GM10847 (cell line): ENCODE measurements around the gene SPACA4.

Source experiments
- POLR2A ChIP-seq: IDR thresholded peaks from 2 replicates; pipeline ENCODE4 v1.6.1; 2011; ENCODE audit not compliant: insufficient read length; ENCODE audit errors: extremely low read depth

The SPACA4 gene

DNA sequence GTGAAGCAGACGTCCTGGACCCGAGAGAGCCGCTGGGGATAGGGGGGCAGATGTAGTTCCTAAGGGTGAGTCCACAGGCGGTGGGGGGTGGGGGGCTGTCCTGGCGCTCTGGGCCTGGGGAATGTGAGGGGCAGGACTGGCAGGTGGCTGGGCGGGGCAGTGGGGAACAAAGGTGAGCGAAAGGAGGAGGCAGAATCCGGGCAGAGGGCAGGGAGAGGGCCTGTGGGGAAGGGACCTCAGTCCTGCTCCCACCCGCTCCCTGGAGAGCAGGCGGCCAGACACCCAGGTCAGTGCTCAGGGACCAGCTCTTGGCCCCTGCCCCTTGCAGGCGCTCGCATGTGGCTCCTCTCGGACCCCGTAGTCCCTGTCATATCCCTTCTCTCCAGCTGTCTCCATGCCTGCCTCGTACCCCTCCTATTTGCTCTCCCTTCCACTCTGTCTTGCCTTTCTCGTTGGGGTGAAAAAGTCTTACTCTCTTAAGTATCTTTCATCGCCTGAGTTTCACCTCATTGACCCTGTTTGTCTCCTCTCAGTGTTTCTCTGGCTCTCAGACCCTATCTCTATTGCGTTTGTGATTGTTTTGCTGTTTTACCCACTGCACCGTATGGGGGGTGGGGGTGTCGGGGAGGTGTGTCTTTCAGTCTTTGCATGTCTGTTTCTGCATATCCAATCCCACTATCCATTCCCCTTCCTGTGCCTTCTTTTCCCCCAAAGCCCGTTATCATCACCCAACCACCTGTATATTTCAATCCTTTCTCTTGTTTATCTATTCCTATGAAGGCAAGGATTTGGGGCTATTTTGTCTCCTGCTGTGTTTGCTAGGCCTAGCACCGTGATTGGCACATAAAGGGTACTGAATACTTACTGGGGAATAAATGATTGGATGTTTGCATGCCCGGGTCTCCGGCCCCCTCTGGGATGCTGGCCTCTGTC lies 18.5 kb downstream of the SPACA4 start:
- no peak for TF ChIP-seq POLR2A

DNA sequence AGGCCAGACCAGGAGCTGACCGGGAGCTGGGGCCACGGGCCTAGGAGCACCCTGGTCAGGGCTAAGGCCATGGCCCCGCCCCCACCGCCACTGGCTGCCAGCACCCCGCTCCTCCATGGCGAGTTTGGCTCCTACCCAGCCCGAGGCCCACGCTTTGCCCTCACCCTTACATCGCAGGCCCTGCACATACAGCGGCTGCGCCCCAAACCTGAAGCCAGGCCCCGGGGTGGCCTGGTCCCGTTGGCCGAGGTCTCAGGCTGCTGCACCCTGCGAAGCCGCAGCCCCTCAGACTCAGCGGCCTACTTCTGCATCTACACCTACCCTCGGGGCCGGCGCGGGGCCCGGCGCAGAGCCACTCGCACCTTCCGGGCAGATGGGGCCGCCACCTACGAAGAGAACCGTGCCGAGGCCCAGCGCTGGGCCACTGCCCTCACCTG lies 19.4 kb downstream of the SPACA4 start:
- no peak for TF ChIP-seq POLR2A

DNA sequence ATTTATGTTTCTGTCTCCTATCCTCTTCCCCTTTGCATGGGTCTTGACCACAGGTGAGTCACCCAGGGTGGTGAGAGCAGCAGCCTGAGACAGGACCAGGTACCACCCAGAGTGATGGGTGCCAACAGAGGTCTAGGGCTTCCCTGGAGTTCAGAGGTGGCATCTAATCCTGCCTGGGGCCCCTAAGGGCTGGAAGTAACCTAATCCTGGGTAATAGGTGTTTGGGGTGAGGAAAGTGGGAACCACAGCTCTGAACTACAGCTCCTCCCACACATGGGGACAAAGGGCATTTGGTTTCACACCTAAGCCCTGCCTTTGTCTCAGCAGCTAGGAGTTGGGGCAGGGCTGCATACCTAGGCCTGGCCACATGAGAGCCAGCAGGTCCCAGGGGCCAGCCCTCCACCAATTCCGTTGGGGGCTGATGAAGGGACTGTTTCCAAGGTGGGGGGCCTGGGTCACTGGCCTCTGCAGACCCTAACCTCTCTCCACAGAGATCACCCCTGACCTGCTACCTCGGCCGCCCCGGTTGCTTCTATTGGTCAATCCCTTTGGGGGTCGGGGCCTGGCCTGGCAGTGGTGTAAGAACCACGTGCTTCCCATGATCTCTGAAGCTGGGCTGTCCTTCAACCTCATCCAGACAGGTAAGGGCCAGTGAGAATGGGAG lies 20.8 kb downstream of the SPACA4 start:
- TF ChIP-seq POLR2A: no peak

DNA sequence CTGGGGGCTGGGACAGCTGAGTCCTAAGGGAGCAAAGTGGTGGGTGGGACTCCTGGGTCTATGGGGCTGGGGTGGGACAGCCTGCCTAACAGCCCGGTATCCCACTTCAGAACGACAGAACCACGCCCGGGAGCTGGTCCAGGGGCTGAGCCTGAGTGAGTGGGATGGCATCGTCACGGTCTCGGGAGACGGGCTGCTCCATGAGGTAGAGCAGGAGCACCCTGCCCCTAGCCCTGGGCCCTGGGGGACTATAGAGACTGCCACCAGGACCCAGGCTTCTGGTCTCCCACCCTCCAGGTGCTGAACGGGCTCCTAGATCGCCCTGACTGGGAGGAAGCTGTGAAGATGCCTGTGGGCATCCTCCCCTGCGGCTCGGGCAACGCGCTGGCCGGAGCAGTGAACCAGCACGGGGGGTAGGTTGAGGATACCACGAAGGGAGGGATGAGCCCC lies 21.3 kb downstream of the SPACA4 start:
- no peak for TF ChIP-seq POLR2A

DNA sequence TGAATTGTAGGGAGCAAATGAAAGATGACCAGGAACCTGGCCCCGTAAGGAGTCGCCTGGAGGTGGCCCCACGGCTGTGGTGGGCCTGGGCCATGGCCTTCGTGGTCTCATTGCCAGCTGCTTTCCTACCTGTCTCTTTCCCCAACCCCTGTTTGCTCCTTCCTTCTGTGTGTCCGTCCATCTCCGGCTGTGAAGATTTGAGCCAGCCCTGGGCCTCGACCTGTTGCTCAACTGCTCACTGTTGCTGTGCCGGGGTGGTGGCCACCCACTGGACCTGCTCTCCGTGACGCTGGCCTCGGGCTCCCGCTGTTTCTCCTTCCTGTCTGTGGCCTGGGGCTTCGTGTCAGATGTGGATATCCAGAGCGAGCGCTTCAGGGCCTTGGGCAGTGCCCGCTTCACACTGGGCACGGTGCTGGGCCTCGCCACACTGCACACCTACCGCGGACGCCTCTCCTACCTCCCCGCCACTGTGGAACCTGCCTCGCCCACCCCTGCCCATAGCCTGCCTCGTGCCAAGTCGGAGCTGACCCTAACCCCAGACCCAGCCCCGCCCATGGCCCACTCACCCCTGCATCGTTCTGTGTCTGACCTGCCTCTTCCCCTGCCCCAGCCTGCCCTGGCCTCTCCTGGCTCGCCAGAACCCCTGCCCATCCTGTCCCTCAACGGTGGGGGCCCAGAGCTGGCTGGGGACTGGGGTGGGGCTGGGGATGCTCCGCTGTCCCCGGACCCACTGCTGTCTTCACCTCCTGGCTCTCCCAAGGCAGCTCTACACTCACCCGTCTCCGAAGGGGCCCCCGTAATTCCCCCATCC lies 22.1 kb downstream of the SPACA4 start:
- no peak for TF ChIP-seq POLR2A

DNA sequence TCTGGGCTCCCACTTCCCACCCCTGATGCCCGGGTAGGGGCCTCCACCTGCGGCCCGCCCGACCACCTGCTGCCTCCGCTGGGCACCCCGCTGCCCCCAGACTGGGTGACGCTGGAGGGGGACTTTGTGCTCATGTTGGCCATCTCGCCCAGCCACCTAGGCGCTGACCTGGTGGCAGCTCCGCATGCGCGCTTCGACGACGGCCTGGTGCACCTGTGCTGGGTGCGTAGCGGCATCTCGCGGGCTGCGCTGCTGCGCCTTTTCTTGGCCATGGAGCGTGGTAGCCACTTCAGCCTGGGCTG lies 22.7 kb downstream of the SPACA4 start:
- TF ChIP-seq POLR2A: no peak

DNA sequence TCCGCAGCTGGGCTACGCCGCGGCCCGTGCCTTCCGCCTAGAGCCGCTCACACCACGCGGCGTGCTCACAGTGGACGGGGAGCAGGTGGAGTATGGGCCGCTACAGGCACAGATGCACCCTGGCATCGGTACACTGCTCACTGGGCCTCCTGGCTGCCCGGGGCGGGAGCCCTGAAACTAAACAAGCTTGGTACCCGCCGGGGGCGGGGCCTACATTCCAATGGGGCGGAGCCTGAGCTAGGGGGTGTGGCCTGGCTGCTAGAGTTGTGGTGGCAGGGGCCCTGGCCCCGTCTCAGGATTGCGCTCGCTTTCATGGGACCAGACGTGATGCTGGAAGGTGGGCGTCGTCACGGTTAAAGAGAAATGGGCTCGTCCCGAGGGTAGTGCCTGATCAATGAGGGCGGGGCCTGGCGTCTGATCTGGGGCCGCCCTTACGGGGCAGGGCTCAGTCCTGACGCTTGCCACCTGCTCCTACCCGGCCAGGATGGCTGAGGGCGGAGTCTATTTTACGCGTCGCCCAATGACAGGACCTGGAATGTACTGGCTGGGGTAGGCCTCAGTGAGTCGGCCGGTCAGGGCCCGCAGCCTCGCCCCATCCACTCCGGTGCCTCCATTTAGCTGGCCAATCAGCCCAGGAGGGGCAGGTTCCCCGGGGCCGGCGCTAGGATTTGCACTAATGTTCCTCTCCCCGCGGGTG lies 23.2 kb downstream of the SPACA4 start:
- TF ChIP-seq POLR2A: no peak

DNA sequence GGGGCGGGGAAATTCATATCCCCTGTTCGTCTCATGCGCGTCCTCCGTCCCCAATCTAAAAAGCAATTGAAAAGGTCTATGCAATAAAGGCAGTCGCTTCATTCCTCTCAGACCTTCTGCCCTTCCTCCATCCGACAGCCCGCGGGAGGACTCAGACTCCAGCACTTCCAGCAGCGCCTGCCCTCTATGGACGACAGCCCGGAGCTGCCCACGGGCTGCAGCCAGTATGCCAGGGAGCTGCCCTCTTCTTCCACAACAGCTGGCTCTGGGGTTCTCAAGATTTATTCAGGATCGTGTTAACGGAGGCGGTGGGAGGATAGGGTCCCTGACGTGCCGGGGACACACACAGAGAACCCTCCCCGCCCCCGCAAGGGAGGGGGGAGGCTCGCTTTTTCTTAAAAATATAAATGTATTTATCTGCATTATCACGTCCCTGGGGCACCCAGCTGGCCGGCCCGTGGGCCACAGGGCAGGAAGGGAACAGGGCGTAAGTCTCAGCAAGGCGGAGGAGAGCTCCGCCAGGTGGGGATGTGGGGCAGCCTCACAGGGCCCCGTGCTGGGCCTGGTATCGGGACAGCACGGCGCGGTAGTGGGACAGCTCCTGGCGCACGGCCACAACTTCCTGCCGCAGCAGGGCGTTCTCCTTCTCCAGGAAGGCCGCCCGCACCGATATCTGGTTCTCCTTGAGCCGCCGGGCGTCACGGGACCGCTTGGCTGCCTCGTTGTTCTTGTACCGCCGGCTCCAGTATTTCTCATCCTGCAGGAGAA lies 23.9 kb downstream of the SPACA4 start:
- TF ChIP-seq POLR2A: no peak

DNA sequence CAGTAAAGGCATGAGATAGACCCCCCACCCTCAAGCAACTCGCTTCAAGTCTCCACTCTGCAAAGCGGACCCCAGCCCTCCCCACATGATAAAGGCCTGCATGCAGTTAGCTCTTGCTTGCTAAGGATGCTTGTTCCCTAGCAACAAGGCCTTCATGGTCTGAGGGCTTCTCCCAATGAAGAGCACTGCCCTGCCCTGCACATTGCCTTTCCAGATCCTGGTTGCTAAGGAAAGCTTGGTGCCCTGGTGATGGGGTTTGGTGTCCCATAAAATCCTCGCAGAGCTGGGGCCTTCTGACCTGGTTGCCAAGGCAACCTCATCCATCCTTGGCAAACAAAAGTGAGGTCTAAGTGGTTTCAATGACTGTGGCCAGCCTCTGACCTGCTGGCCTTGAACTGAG lies 24.7 kb downstream of the SPACA4 start:
- no peak for TF ChIP-seq POLR2A

DNA sequence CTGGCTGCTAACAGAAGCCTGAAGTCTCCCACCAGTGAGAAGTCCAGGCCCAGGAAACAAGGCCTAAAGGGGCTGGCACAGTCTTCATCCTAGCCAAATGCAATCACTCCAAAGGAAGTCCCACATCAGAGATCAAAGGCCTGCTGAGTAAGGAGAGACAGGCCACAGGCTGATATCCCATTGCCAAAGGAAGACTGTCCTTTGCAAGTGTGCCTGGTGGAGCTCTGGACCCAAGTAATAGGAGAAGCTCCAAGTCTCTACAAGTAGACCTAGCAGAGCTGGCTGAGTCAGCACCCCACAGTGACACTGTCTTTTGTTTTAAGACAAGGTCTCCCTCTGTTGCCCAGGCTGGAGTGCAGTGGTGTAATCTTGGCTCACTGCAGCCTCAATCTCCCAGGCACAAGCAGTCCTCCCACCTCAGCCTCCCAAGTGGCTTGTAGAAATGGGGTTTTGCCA lies 26.2 kb downstream of the SPACA4 start:
- TF ChIP-seq POLR2A: no peak

DNA sequence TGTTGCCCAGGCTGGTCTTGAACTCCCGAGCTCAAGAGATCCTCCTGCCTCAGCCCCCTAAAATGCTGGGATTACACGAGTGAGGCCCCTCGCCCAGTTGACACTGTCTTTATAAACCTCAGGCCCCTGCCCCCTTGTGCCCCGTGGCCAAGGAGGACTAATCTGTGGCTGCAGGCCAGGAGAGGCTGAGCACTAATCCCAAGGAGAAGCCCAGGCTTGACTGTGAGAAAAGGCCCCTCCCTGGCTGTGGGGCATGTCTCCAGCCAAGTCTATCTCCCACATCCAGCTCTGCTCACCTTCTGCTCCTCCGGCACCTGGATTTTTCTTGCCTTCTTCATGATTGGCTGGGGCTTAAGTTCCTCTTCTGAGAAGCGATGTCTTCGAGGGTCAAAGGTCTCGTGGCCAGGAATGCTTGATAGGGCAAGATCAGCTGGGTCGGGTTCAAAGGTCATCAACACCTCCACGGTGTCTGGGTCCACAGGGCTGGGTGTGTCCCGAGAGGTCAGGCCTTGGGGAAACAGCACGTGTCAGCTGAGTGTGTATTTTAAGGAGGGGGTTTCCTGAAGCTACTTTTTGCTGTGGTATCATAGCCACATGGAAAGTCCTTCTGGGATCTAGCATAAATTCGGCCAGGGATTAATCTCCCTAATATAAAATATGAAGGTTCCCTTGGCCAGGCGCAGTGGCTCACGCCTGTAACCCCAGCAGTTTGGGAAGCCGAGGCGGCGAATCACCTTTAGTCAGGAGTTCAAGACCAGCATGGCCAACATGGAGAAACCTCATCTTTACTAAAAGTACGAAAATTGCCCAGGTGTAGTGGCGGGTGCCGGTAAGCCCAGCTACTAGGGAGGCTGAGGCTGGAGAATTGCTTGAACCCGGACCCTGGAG lies 26.9 kb downstream of the SPACA4 start:
- TF ChIP-seq POLR2A: no peak

DNA sequence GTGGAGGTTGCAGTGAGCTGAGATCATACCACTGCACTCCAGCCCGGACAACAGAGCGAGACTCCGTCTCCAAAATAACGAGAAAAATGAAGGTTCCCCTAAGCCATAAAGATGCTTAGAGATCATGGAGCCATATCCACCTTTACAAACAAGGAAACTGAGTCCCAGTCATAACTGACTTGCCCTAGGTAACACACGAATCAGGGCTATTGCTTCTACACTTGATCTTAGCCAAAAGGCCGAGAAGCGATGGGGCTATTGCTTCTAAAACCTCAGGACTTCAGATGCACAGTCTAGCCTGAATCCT lies 27.4 kb downstream of the SPACA4 start:
- TF ChIP-seq POLR2A: no peak

DNA sequence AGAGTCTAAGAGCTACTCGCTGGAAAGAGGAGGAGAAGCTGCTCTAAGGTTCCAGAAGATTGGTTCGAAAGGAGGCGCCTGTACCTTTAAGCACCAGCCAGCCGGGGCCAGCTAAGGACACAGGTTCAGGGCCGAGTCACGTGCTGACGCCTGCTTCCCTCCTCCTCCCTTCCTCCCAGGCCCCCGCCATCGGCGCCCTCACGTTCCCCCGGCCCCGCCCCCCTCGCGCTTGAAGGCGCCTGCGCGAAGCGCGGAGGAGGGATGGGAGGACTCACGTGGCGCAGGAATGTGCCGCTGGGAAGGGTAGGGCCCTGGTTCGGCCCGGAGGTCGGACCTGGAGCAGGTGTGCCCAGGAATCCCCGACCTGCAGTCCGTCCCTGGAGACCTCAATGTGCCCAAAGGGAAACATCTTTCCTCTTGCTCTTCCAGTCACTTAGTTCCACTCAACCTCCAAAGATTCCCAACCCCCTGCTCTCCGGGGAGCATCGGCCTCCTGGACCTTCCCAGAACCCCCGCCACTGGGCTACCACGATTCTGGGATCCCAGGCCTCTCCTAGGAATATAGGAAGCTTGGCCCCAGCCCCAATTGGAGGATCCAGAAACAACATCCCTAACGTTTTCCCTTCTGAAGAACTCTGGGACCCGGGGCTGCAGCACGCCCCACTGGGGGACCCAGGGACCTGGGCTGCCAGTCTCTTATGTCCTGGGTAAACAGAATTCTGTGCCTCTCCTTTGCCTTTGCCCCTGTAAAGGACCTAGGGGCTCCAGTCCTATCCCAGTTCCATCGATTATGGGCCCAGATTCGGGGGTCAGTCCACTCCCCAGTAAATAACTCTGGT lies 28.1 kb downstream of the SPACA4 start:
- peak; percentile 37 for TF ChIP-seq POLR2A
